GM19328 (cell line): ENCODE results near the gene B3GNT5.
"Not testable (repeated sequence)": the region's sequence is repeated elsewhere in the genome, so short reads cannot be mapped to it uniquely, and the experiment has no call there.

Experiments
- ATAC-seq: cut with Tn5 transposase; IDR thresholded peaks from one replicate; pipeline ENCODE4 v1.9.1; 2021; ENCODE audit warnings: mild to moderate bottlenecking, moderate library complexity; ENCODE audit not compliant: unreplicated experiment

The B3GNT5 gene

GRCh38 chr3:183230251-183230650 lies 22.8 kb upstream of the B3GNT5 start:
- ATAC-seq, result not testable (repeated sequence)

DNA sequence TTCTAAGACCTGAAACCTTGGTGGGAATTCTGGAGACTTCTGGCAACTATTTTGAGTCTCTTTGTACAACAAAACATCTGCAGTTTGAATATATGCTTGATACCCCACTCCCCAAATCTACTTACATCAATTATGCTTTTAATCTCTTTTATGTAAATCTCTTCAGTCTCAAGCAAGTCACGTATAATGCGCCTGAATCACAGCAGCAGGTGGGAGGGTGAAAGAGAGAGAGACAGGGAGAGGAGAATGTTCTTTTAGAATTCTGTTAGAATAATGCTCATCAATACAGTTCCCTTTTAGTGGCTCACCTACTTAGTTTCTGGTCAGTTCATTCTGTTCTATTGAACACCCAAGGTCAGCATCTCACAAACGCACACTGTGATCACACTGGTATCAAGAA lies 22.2 kb upstream of the B3GNT5 start:
- ATAC-seq, result no peak

DNA sequence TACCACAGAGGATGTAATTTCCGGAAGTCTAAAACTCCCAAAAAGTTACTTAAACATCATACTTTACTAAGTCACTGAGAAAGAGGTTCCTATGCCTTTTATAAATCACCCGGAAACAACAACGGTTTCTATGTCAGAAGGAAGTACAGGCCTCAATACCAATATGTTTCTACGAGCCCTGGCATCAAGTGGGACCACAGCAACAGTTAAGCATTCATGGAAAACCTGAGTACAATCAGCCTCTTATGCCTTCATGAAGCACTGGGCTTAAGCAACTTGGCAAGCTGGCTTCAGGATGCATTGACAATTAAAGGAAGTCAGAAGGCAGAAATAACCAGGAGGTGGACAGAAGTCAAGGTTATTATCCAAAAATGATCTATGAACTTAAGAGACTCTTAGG lies 19.1 kb upstream of the B3GNT5 start:
- ATAC-seq, result no peak

GRCh38 chr3:183239046-183239445 lies 14.0 kb upstream of the B3GNT5 start:
- ATAC-seq, result no peak

DNA sequence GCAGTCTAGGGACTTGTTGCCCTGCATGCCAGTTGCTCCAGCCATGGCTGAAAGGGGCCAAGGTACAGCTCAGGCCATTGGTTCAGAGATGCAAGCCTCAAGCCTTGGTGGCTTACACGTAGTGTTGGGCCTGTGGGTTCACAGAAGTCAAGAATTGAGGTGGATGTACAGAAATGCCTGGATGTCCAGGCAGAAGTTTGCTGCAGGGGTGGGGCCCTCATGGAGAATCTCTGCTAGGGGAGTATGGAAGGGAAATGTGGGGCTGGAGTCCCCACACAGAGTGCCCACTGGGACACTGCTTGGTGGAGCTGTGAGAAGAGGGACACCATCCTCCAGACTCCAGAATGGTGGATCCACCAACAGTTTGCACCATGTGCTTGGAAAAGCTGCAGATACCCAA lies 10.6 kb upstream of the B3GNT5 start:
- ATAC-seq, result no peak

- no peak for ATAC-seq
Observed at GRCh38 chr3:183244219-183244618, 8.8 kb upstream of the B3GNT5 start.

DNA sequence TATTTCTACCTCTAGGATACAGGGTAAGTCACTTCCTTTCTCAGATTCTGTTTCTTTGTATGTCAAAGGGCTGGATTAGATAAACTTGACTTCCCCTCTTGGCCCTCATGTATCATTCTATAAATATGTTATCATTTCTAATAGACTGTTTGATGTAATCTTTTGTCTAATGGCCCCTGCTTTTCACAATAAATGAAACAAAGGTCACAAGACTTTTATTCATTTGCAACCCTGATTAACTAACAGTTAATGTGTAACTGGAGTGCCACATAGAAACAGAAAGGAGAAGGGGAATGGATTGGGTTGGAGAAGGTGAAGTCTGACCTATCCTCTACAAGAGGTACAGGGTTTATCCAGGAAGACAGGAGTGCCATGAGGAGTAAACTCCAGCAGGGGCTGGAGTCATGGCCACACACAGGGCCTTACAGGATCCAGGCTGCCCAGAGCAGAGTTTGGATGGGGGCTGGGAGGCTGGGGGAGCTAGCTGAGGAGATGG lies 8.0 kb upstream of the B3GNT5 start:
- ATAC-seq, result no peak

GRCh38 chr3:183247011-183247589 lies 6.0 kb upstream of the B3GNT5 start:
- ATAC-seq, result no peak

DNA sequence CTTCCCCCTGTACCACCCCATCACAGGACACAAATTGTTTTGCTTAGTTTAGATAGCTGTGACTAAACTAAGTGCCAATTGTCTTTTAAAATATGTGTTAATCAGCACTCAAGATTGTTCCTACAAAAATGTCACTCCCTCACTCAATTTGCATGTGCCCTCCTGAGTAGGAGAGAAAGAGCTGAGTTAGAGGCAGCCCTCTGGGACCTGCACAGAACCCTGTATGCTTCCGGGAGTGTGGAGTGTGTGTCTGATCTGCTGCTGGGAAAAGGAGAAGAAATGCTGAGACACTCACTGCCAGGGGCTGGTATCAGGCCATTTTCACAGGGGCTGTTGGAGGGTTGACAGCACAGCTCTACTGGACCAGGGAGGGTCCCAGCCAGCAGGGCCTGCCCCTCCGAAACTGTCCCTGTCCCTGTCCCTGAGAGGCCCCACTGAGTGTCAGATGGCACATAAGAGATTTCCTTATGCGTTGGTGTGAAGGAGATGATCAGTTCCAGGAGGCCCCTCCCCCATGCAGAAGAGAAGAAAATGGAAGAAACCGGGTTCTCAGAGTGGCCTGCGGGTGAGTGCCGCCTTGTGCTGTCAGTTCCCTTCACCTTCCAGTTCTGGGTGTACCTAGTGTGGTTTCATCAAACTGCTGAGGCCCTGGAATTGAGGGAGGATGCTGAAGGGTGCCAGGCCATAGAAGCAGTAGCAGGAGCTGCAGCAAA lies 3.9 kb upstream of the B3GNT5 start:
- no peak for ATAC-seq

DNA sequence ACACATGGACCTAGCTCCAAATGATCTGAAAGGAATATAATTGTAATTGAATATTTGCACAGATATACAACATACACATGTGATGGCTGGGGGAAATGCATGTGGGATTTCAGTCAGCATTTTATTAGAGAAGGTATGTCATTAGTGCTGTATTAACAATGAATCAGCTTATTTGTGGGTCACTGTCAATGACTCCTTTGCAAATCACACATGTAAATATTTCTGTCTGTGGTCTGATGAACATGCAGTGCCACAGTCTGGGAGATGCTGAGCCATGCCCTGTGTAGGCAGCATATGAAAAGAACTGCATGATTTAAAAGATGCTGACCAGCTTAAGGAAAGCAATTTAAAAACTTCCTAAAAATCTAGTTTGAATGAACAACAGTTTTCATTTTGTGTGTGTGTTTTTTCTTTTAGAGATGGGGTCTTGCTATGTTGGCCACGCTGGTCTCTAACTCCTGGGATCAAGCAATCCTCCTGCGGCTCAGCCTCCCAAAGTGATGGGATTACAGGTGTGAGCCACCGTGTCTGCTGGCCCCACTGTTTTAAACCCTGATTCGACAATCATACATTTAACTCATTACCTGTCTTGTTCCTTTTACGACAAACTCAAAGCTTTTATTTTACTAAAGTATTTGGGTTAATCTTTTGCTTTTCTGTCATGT lies 803 bp upstream of the B3GNT5 start:
- no peak for ATAC-seq

GRCh38 chr3:183253528-183254486 lies 754 bp downstream of the B3GNT5 start:
- no peak for ATAC-seq

GRCh38 chr3:183254487-183255347 lies 1.7 kb downstream of the B3GNT5 start:
- no peak for ATAC-seq

- no peak for ATAC-seq
Observed at GRCh38 chr3:183255348-183255730, 2.3 kb downstream of the B3GNT5 start.

DNA sequence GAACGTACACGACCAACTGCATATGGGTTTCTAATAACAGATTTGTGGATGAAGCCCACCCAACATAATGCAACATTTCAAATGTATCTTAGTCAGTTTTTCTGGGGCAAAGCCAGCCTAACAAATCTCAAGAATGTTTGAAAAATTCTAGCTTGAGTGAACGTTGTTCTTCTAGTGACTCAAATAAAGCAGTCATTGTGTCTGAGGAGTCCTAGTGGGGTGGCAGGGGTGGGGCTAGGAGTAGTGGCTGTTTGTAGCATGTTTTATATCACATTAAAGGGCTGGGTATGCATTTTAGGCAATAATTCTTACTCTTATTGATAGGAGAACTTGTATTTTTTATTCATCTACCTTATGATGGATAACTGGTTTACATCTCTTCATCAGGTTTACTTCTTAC lies 6.0 kb downstream of the B3GNT5 start:
- no peak for ATAC-seq

DNA sequence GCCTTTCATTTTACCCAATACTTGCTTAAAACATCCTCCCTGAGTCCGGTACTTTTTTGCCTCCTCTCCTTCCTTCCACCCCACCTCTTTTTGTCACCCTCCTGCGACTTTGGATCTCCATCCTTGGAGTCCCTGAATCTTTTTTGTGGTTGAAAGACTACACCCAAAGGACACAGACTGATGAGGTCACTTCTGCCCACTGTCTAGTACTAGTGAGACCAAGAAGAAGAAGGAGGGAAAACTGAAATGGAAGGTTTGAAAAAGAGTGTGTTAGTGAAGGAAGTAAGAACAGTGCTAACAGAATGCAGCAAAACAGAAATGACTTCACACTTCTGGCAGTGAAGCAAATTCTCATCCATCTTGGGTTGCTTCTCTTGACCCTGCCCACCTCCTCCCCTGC lies 6.6 kb downstream of the B3GNT5 start:
- ATAC-seq, result no peak

- no peak for ATAC-seq
Observed at GRCh38 chr3:183260167-183260904, 7.3 kb downstream of the B3GNT5 start.

DNA sequence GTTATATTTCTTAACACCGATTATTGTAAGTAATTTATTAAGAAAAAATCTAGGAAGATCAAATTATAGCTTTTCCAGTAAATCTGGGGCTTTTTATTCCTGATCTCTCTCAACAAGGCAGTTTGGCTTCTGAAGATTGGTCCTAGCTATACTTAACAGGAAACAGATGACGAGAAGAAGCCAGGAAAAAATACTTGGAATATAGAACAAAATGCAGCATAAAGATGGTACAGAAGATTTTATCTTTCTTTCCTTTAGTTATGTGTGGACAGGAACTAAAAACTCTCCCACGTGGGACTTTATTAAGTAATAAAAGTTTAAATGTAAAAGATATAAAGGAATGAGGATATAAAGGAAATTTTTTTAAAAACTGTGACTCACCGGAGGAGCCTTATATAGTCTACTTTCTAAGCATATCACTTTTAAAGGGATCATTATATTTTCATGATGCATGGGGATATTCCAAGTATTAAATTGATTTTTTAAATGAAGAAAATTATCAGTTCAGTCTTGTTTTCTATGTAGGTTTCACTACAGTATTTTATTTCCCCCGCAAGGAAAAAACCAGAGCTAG lies 8.2 kb downstream of the B3GNT5 start:
- no peak for ATAC-seq

- no peak for ATAC-seq
Observed at GRCh38 chr3:183262875-183263378, 9.9 kb downstream of the B3GNT5 start.

GRCh38 chr3:183264268-183264667 lies 11.2 kb downstream of the B3GNT5 start:
- ATAC-seq, result no peak
